Prostate gland (tissue), 2 donors: ENCODE results near the gene SLC25A42. TPM values are rescaled to one million over a fixed set of nuclear protein-coding genes. Genes with fewer than 3 reads are reported as not detected.

Experiments used
- DNase-seq: peaks from one replicate; pipeline ENCODE4 v3.0.0-alpha.2; 2019; ENCODE audit warnings: low spot score
- H3K27ac ChIP-seq, 2 donors: fragments of 200-600 bp; sonication (generic); 2 replicates each; pipeline ENCODE4 v1.5.1; 2017 to 2019
- H3K27me3 ChIP-seq: fragments of 200-600 bp; sonication (generic); replicated peaks from 2 replicates; pipeline ENCODE4 v1.5.1; 2019; ENCODE audit not compliant: insufficient read depth
- H3K36me3 ChIP-seq, 2 donors: fragments of 200-600 bp; sonication (generic); 1 replicate in 1 of 2; 2 replicates in 1 of 2; pipeline versions ENCODE4 v1.5.1 to v1.8.1; 2017 to 2019
- H3K4me1 ChIP-seq: fragments of 200-600 bp; sonication (generic); replicated peaks from 2 replicates; pipeline ENCODE4 v1.5.1; 2019
- H3K4me3 ChIP-seq, 2 donors: fragments of 200-600 bp; sonication (generic); 2 replicates each; pipeline ENCODE4 v1.5.1; 2017 to 2019
- H3K9me3 ChIP-seq: fragments of 200-600 bp; sonication (generic); 2 replicates; pipeline ENCODE4 v1.5.1; 2017
- CTCF ChIP-seq, 4 experiments: fragments of 200-600 bp in 2 of 4; fragments of 450-650 bp in 2 of 4; sonication (generic) in 2 of 4; IDR thresholded peaks; 1 replicate in 3 of 4; 2 replicates in 1 of 4; pipeline ENCODE4 v1.5.1; 2016 to 2019; ENCODE audit warnings: antibody characterized with exemption in 4 of 4, mild to moderate bottlenecking in 2 of 4, moderate library complexity in 2 of 4
- POLR2A ChIP-seq: fragments of 450-650 bp; IDR thresholded peaks from one replicate; pipeline ENCODE4 v1.6.1; 2016; ENCODE audit warnings: antibody characterized with exemption, mild to moderate bottlenecking
- POLR2AphosphoS5 ChIP-seq: sonication (generic); formaldehyde crosslinking; IDR thresholded peaks from one replicate; pipeline ENCODE4 v1.6.1; 2017; ENCODE audit warnings: antibody characterized with exemption
- WGBS: methylation state at CpG from one replicate; pipeline ENCODE4 v1.1.5; 2018; 5-methylcytosine and 5-hydroxymethylcytosine counted together
- intact Hi-C: fragments of 100-400 bp; cut with DNase I; formaldehyde crosslinking; loops from one replicate; pipeline ENCODE4 v1.14.2; 2022
- total RNA-seq, 2 donors: library from RNA; depleted of rRNA; stranded (reverse); fragments of >200 nt; gene quantifications; one replicate each; pipeline ENCODE4 v1.1.0, GENCODE V29; 2016

Gene SLC25A42
- total RNA-seq, 2 donors from 2014 or later, result 11.5 to 18.6 TPM

GRCh38 chr19:19050104-19050503 lies 13.7 kb upstream of the SLC25A42 start:
- no peak for TF ChIP-seq POLR2A
- no peak for TF ChIP-seq CTCF (IDR thresholded peaks at IDR 0.05)
- TF ChIP-seq POLR2AphosphoS5, result no peak
- Histone ChIP-seq H3K36me3 (peaks cover 3 to 4% of the 10 kb centered on the region in 2 donors), H3K4me1 (no peaks in the 10 kb centered on the region), H3K4me3 (no peak overlapping the region), H3K27me3 (no peaks in the 10 kb centered on the region), H3K27ac (no peak overlapping the region), H3K9me3 (no peaks in the 10 kb centered on the region)
- intact Hi-C loops, result no loop called here
- no peak for DNase-seq
- WGBS, result 92% methylated on average over 4 of the region's 4 CpGs

GRCh38 chr19:19050731-19051130 lies 13.1 kb upstream of the SLC25A42 start:
- 87% methylated on average over 2 of the region's 2 CpGs for WGBS
- TF ChIP-seq POLR2A (no peak), POLR2AphosphoS5 (no peak), CTCF (IDR thresholded peaks at IDR 0.05) (no peak)
- no peaks in the 10 kb centered on the region for H3K4me1 ChIP-seq
- intact Hi-C loops, result no loop called here
- no peaks in the 10 kb centered on the region for H3K9me3 ChIP-seq
- H3K27me3 ChIP-seq, result no peaks in the 10 kb centered on the region
- DNase-seq, result no peak
- H3K27ac ChIP-seq, result no peak overlapping the region
- H3K4me3 ChIP-seq, result no peak overlapping the region
- H3K36me3 ChIP-seq, result peaks cover 4 to 7% of the 10 kb centered on the region in 2 donors

- Histone ChIP-seq H3K27me3 (no peaks in the 10 kb centered on the region), H3K9me3 (no peaks in the 10 kb centered on the region), H3K27ac (no peak overlapping the region), H3K36me3 (peaks cover 4 to 7% of the 10 kb centered on the region in 2 donors), H3K4me1 (no peaks in the 10 kb centered on the region), H3K4me3 (no peak overlapping the region)
- intact Hi-C loops, result no loop called here
- no peak for DNase-seq
- WGBS, result 93% methylated on average over 20 of the region's 20 CpGs
- TF ChIP-seq POLR2A (no peak), CTCF (IDR thresholded peaks at IDR 0.05) (no peak), POLR2AphosphoS5 (no peak)
Observed at GRCh38 chr19:19051478-19052213, 12.1 kb upstream of the SLC25A42 start.

- 81% methylated on average over 1 of the region's 1 CpG for WGBS
- peaks cover 4 to 7% of the 10 kb centered on the region in 2 donors for H3K36me3 ChIP-seq
- no peaks in the 10 kb centered on the region for H3K27me3 ChIP-seq
- TF ChIP-seq POLR2A (no peak), POLR2AphosphoS5 (no peak), CTCF (IDR thresholded peaks at IDR 0.05) (no peak)
- no peak overlapping the region for H3K4me3 ChIP-seq
- intact Hi-C loops, result no loop called here
- H3K27ac ChIP-seq, result no peak overlapping the region
- no peaks in the 10 kb centered on the region for H3K4me1 ChIP-seq
- no peaks in the 10 kb centered on the region for H3K9me3 ChIP-seq
- no peak for DNase-seq
Observed at GRCh38 chr19:19052921-19053320, 10.9 kb upstream of the SLC25A42 start.
